Measurements from ENCODE around the gene PRPF40A.

The PRPF40A gene

GRCh38 chr2:152609154-152609553, 108.1 kb downstream of the PRPF40A start:
- no peak for TF ChIP-seq CTCF (IDR thresholded peaks at IDR 0.05; ENCODE audit: extremely low read depth, missing control alignments)
- DNase-seq (ENCODE audit: low spot score) = no peak

GRCh38 chr2:152607793-152608300, 109.4 kb downstream of the PRPF40A start:
- TF ChIP-seq CTCF (IDR thresholded peaks at IDR 0.05; ENCODE audit: extremely low read depth, missing control alignments) = no peak
- DNase-seq (ENCODE audit: low spot score) = no peak

GRCh38 chr2:152606941-152607340, 110.3 kb downstream of the PRPF40A start:
- TF ChIP-seq CTCF (IDR thresholded peaks at IDR 0.05; ENCODE audit: extremely low read depth, missing control alignments) = no peak
- DNase-seq (ENCODE audit: low spot score) = no peak

GRCh38 chr2:152606081-152606480, 111.2 kb downstream of the PRPF40A start:
- no peak for DNase-seq (ENCODE audit: low spot score)
- no peak for TF ChIP-seq CTCF (IDR thresholded peaks at IDR 0.05; ENCODE audit: extremely low read depth, missing control alignments)

GRCh38 chr2:152603166-152603565, 114.1 kb downstream of the PRPF40A start:
- DNase-seq (ENCODE audit: low spot score) = no peak
- no peak for TF ChIP-seq CTCF (IDR thresholded peaks at IDR 0.05; ENCODE audit: extremely low read depth, missing control alignments)

- DNase-seq (ENCODE audit: low spot score) = no peak
- TF ChIP-seq CTCF (IDR thresholded peaks at IDR 0.05; ENCODE audit: extremely low read depth, missing control alignments) = no peak
Measured at GRCh38 chr2:152602750-152603149, 114.5 kb downstream of the PRPF40A start.
